ENCODE data around the gene PRSS38.

DNA sequence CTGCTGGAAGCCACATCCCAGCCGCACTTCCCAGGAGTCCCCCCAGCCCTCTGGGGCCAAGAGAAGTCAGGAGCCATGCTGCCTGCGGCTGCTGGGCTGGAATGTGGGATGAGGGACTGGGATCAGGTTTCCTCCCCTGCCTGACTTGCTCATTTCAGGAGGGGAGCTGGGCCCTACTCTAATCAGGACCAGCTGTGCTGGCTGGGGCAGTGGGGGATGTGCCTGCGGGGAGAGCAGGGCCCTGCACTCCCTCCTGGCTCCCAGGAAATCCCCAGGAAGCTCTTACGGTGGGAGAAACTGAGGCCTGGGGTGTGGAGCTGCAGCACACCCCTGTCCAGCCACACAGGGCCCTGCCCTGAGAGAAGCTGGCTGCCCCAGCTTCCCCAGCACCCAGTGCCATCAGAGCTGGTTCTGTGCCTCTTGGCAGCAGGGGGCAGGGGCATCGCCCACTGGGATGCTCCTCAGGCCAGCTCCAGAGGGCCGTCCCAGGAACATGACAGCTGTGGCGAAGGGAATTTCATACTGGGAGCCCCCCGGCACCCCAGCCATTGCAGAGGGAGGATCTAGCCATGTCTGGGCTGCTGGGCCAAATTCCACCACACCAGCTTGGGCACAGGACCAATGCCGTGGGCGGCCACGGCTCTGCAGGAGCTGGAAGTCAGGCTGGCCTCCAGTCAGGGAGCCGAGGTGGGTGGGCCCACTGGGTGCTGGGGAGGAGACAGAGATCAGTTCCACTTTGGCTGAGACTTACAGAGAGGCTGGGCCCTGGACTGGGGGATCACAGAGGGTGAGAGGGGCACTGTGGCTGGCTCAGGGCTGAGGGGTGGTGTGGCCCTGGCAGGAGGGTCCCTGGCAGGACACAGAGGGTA is 21.3 kb upstream of the PRSS38 start:
- TF ChIP-seq, protein P1, sequence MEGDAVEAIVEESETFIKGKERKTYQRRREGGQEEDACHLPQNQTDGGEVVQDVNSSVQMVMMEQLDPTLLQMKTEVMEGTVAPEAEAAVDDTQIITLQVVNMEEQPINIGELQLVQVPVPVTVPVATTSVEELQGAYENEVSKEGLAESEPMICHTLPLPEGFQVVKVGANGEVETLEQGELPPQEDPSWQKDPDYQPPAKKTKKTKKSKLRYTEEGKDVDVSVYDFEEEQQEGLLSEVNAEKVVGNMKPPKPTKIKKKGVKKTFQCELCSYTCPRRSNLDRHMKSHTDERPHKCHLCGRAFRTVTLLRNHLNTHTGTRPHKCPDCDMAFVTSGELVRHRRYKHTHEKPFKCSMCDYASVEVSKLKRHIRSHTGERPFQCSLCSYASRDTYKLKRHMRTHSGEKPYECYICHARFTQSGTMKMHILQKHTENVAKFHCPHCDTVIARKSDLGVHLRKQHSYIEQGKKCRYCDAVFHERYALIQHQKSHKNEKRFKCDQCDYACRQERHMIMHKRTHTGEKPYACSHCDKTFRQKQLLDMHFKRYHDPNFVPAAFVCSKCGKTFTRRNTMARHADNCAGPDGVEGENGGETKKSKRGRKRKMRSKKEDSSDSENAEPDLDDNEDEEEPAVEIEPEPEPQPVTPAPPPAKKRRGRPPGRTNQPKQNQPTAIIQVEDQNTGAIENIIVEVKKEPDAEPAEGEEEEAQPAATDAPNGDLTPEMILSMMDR (IDR thresholded peaks at IDR 0.05; ENCODE audit: extremely low read depth in 1 of 2, insufficient read depth in 1 of 2, low read depth in 1 of 2, low read length in 2 of 2) = no peak
- TF ChIP-seq, protein P2, sequence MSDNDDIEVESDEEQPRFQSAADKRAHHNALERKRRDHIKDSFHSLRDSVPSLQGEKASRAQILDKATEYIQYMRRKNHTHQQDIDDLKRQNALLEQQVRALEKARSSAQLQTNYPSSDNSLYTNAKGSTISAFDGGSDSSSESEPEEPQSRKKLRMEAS (IDR thresholded peaks at IDR 0.05; ENCODE audit: insufficient read depth, insufficient read length) = no peak
- TF ChIP-seq POLR2A (IDR thresholded peaks at IDR 0.05; ENCODE audit: low read depth, low read length) (no peak), EZH2 (IDR thresholded peaks at IDR 0.05; ENCODE audit: borderline replicate concordance, low read depth, low read length, severe bottlenecking) (no peak), POLR2AphosphoS5 (IDR thresholded peaks at IDR 0.05; ENCODE audit: insufficient read depth, low read depth, low read length) (no peak)
